GM18508 (cell line): ENCODE measurements around the gene SATB1.
"Not testable (repeated sequence)": the region's sequence is repeated elsewhere in the genome, so short reads cannot be mapped to it uniquely, and the experiment has no call there.

Experiments used
- ATAC-seq: cut with Tn5 transposase; IDR thresholded peaks from one replicate; pipeline ENCODE4 v1.9.1; 2021; ENCODE audit warnings: moderate number of reproducible peaks; ENCODE audit not compliant: insufficient read depth, unreplicated experiment

SATB1 gene

DNA sequence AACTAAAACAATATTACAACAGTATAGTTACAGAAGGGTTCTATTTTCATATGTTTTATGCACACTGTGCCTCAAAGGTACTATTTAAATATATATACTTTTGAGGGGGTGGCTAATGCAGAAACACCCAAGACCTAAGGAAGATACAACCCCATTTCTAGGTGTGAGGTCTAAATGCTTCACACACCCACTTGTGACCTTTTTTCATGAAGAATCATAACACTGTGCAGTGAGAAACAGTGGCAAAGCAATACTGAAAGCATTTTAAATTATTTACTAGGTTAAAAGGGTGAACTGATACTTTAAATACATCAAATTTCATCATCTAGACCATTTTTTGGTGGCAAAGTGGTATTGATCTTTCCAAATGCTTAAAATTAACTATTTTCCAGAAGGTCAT lies 67.4 kb downstream of the SATB1 start:
- no peak for ATAC-seq

DNA sequence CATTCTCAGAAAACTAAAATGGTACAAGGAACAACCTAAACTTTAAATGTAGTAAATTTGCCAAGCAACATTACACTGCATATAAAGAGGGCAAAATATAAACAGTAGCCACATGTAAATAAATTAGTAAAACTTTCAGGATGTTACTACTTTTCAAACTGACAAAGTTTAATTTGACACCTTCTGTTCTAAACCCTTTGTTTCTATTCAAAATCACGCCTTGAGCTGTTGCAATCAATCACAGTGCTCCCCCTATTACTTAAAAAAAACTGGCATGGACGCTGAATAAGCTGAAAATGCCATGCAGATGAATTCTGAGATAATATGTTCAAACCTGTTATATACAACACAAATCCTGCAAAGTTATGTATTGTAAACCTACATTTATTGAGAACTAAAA lies 69.3 kb downstream of the SATB1 start:
- no peak for ATAC-seq

DNA sequence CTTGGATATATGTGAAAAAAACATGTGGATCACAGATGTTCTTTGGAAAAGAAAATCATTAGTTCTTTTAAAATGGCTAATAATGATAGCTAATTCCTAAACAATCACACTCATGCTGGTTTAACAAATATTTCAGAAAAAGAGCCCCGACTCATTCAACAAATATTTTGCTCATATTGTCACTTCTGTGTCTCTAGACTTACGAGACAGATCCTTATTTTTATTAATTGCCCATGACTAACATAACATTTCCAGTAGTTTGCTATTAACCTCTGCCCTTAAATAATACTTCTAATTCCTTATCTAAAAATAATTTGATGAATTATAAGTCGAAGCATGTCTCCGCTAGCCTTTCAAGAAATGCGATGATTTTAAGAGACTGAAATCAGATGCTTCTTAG lies 70.4 kb downstream of the SATB1 start:
- no peak for ATAC-seq

DNA sequence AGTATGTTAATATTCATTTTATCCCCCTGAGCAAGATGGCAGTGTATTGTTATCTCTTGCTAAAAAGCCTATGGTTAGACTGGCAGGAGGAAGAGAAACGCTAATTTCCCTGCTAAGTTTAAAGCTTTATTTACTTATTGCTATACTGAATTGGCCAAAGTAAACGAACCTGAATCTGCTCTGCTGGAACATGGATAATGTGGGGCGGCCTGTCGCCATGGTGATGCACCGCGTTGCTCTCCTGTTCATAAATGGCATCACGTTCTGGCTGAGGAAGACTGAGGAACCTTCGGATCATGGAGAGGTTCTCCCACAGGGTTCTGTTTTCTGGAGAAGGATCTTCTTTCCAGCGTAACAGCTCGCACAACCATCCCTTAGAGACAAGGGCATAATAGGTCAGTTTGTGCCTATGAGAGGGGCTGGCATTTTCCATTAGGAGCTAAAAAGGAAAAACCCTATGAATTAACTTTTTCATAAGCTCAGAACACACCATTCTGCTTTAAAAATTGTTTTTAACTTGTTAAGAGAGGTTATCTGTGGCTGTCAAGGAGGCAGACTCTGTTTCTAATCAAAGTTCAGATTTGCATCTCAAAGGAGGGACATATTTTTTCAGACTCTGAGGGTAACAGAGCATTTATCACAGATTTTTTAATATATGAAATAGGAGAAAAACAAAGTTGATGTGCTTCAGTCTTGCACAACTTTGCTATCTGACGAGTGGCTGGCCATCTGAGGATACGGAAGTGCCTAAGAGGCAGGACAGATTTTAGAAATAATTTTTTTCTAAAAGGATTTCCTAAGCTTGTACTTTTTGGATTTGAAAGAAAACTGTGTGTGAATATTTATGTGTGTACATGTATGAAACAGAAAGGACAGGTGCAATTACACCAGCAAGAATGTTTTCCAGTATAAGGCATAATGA lies 73.1 kb downstream of the SATB1 start:
- ATAC-seq: no peak

DNA sequence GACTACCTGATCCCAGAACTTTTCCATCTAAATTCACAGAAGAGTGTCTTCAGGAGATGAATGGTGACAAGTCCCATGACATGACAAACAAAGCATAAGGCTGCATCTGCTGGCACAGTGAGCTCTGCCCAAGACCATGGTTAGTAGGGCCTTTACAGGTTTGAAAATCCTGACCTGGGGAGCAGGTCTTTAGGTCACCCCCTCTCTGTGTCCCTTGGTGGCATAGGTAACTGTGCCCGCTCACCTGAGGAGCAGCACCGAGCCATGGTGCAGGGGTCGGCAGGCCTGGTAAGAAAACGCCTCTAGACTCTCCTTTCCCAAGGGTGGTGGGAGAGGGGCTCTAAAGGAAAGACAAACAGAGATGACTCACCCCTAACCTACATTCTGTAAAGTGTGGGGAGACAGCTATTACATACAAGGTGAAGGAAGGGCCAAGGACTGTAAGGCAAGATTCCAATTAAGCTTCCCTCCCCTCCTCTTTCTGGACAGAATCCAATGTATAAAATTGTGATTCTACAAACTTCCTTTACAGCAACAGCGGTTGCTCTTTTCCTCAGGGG lies 74.0 kb downstream of the SATB1 start:
- no peak for ATAC-seq

DNA sequence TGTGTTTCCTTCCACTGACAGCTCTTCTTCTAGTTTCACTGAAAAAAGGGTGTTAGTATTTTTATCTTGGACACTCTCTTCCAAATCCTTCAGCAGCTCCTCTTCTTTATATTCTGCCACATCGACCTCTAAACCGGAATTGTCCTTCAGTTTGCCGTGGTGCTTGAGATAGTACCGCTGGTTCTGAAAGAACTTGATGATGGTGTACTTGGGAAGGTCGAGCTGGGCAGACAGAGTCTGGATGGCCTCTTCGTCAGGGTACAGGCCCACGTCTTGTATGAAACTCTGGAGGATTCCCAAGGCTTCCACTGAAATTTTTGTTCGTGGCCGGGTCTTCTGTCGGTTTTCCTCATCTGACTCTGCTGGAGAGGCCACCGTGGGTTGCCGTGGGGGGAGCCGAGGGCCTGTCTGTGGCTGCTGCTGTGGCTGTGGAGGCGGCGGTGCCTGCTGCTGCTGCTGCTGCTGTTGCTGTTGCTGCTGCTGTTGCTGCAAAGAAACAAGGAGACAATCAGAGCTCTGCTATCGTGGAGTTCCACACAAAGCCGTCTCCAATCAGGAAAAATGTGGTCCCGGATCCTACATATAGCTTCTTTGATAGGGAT lies 75.8 kb downstream of the SATB1 start:
- ATAC-seq: no peak

DNA sequence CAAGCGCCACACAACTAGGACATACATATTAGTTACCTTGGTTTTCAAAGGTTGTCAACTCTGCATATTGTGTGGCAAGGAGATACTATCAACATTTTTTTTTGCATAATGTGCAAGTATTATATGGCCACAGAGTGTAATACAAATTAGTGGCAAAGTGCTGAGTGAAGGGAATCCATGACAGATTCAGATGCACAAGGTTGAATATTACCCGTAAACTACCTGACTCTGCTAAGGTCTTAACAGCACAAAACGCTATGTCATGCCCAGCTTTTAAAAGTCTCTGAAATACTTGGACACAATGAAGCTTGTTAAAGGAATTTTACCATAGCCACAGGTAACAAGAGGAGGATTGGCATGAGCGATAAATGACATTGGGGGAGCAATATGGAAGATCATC lies 79.0 kb downstream of the SATB1 start:
- ATAC-seq: no peak

DNA sequence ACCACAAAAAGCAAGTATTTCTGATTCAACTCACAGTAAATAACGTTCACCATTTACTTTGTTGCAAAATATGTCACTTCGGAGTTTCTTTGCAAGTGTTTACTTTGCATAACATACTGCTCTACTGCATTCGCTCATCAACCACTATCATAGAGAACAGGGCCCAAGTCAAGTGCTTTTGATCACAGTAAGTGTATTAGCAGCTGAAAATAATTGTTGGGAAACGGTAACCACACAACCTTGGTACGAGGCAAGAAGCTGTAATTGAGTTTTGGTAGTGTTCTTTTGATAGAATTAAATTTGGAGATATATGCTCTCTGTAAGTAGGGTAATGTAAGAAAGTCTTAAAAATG lies 80.1 kb downstream of the SATB1 start:
- ATAC-seq: no peak

DNA sequence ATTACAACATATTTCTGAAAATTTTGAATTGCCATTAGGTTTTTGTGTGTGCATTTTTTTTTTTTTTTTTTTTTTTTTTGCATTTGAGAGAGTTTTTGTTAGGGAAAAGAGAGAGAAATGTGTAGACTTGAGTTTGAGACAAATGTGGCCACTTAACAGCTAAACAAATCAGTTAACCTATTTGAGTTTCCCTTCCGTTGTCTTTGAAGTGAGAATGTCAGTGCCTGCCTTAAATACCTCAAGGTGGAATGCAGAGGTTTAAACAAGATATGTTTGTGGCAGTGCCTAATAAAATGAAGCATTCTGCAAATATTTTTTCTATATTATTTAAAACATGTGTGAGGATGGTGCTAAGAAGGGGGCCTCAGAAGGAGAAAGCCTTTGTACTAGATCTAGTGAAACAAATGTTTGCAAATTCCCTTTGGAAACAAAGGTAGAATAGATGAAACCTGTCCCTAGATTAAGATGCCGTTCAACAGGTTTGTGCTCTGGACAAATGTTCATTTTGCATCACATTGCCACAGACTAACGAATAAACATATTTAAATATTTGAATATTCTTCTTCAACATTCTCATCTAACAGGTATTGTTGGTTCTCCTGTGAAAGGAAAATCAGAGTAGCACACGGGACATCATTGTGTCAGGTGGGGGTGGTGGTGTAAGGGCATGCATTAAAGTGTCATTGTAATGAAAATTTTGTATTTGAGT lies 80.7 kb downstream of the SATB1 start:
- no peak for ATAC-seq

DNA sequence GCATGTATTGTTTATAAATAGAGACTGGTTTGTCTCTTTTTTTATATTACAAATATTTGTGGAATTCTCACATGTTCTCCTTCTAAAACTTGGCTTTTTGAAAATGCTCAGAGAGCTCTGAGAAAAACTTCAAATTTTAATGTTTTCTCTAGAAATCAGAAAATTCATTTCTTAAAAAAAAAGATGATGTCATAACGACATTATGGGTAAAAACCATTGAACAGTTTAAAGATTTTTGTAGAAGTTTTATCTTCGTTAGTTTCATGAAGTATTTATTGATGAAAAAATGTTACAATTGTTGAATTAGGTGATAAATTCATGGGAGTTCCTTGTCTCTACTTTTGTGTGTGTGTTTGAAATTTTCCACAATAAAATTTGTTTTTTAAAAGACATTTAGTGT lies 81.3 kb downstream of the SATB1 start:
- no peak for ATAC-seq

DNA sequence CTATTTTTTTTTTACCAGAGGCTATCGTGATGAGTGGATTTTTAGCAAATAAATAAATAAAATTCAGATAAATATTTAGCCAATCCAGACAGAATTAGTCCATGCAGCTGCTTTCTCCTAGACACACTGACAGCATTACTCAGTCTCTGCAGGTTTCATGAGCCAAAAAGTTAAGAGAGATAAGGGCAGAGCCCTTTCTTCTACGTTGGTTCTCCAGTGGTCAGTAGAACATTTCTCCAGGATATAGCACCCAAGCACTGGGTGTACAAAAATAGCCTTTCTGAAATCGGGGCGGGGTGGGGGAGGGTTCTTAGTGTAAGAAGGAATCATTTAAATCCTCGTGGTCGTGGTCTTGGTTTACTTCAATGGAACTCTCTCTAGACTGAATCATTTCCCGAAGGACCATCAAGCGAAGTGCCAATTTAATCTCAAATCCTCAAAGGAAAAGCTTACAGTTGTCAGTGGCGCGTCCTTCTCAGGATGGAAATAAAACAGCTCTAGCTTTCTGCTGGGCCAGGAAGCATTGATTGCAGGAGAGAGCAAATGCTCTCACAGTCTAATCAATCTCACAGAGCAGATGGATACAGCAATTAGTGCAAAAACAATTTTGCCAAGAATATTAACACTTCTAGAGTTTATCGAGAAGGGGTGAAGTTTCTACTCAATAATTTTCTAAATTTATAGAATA lies 86.2 kb downstream of the SATB1 start:
- no peak for ATAC-seq

DNA sequence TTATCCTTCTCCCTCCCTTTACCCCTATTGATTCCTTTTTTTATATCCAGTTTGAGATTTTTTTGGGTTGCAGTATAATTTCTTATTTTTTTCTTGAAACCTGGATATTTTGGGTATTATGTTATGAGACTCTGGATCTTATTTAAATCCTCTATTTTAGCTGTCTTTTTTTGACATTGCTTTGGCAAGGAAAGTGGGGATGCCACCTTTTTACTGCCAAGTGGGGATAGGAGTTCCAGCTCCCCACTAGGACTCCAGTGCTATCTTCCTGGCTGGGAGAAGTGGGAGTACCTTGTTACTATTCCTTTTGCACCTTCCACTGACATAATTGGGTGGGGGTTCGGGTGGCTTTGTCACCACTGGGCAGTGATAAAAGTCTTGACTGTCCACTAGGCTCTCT lies 87.9 kb downstream of the SATB1 start:
- no peak for ATAC-seq

DNA sequence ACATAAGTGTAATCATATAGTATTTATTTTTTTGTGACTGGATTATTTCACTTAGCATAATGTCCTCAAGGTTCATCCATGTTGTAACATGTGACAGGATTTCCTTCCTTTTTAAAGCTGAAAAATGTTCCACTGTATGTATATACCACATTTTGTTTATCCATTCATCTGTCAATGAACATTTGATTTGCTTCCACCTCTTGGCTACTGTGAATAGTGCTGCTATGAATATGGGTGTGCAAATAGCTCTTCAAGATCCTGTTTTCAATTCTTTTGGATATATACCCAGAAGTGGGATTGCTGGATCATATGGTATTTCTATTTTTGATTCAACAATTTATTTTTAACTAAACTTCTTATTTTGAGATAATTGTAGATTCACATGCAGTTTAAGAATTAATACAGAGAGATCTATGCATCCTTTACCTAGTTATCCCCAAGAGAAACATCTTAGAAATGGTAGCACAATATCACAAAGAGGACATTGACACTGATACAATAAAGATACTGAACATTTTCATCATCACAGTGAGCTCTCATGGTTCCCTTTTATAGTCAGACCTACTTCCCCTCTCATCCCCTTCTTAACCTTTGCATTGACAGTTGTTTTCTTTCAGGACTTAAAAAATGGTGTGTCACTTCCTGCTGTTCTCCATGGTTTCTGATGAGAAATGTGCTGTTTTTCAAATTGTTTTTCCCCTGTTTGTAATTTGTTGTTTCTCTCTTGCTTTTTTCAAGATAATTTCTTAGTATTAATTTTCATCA lies 90.1 kb downstream of the SATB1 start:
- ATAC-seq: no peak

DNA sequence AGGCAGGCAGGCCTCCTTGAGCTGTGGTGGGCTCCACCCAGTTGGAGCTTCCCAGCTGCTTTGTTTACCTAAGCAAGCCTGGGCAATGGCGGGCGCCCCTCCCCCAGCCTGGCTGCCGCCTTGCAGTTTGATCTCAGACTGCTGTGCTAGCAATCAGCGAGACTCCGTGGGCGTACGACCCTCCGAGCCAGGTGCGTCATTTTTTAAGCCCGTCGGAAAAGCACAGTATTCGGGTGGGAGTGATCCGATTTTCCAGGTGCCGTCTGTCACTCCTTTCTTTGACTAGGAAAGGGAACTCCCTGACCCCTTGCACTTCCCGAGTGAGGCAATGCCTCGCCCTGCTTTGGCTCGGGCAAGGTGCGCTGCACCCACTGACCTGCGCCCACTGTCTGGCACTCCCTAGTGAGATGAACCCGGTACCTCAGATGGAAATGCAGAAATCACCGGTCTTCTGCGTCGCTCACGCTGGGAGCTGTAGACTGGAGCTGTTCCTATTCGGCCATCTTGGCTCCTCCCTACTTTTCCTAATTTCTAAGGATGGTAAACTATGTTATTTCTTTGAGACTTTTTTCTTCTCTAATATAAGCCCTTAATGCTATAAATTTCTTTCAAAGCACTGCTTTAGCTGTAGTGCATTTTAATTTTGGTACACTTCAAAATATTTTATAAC lies 94.2 kb downstream of the SATB1 start:
- not testable (repeated sequence) for ATAC-seq

DNA sequence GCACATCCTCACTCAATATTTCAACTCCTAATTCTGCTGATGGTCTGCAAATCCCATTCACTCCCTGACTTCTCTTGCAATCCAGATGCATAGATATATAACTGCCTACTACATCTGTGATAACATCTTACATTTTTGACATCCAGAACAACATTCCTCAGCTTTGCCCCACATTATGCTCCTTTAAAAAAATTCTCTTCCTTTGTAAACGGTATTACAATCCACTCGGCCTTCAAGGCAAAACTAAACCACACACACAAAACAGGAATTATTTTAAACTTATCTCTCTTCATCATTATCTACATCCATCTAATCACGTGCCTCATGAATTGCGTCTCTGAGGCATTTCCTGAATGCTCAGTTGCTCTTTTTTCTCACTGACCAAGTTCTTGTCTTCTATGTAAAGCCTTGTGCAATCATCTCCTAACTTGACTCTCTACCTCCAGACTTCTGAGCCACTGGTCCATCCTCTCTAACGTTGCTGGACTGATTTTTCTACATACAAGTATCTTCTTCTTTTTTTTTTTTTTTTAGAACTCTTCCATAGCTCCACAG lies 117.0 kb downstream of the SATB1 start:
- ATAC-seq: no peak

DNA sequence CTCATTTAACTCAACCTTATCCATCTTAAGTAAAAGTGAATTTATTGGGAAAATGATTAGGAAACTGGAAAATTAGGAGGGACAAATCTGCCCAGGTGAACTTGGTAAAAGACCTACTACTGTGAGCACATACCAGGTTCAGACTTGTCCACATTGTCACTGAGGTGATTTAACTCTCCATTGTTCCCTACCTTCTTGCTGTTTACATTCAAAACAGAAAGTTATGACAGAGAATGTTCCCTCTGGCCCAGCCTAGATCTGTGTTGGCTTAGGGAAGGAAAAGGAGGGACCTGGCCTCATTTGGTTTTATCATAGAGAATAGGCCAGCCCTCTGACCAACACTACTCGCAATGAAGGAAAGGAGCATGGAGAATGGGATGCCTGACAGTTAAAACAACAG lies 117.6 kb downstream of the SATB1 start:
- no peak for ATAC-seq

DNA sequence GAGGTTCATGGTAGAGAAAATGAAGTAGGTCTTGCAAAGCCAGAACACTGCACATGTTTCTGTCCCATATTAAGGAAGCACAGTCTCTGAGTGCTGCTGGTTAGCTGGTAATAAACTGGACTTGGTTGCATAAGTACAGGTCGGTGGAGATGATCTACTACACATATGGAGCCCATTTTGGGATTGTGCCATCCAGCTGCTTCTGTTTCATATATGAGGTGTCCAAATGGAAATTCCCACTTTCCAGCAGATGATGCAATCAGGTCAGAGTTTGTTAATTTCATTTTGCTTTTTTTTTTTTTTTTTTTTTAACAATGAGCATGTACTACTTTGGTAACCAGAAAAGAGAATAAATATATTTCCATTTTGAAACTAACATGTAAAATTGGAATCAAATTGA lies 122.6 kb downstream of the SATB1 start:
- no peak for ATAC-seq

DNA sequence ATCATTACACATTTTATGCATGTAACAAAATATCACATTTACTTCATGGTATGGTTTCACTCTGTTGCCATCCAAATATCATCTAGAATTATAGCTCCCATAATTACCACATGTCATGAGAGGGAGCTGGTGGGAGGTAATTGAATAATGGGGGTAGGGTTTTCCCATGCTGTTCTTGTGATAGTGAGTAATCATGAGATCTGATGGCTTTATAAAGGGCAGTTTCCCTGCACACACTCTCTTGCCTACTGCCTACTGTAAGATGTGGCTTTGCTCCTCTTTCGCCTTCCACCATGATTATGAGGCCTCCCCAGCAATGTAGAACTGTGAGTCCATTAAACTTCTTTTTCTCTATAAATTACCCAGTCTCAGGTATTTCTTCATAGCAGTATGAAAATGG lies 123.4 kb downstream of the SATB1 start:
- no peak for ATAC-seq

DNA sequence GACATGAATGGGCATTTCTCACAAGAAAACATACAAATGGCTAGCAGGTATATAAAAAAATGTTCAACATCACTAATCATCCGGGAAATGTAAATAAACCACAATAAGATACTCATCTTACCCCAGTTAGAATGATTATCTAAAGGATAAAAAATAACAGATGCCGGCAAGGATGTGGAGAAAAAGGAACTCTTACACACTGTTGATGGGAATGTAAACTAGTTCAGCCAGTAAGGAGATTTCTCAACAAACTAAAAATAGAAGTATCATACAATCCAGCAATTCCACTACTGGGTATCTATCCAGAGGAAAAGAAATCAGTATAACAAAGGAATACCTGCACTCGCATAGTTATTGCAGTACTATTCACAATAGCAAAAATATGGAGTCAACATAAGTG lies 124.2 kb downstream of the SATB1 start:
- no peak for ATAC-seq
